Measurements from ENCODE around the gene AGBL1. TPM values are rescaled to one million over a fixed set of nuclear protein-coding genes. Genes with fewer than 3 reads are reported as not detected.

The AGBL1 gene
- total RNA-seq, 1 donor from 2014 or later = not detected

GRCh38 chr15:86278586-86278985, 198.9 kb downstream of the AGBL1 start:
- H3K27me3 Mint-ChIP-seq (ENCODE audit: unreplicated experiment) = no peaks in the 10 kb centered on the region
- TF ChIP-seq, protein P1, sequence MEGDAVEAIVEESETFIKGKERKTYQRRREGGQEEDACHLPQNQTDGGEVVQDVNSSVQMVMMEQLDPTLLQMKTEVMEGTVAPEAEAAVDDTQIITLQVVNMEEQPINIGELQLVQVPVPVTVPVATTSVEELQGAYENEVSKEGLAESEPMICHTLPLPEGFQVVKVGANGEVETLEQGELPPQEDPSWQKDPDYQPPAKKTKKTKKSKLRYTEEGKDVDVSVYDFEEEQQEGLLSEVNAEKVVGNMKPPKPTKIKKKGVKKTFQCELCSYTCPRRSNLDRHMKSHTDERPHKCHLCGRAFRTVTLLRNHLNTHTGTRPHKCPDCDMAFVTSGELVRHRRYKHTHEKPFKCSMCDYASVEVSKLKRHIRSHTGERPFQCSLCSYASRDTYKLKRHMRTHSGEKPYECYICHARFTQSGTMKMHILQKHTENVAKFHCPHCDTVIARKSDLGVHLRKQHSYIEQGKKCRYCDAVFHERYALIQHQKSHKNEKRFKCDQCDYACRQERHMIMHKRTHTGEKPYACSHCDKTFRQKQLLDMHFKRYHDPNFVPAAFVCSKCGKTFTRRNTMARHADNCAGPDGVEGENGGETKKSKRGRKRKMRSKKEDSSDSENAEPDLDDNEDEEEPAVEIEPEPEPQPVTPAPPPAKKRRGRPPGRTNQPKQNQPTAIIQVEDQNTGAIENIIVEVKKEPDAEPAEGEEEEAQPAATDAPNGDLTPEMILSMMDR (IDR thresholded peaks at IDR 0.05) = no peak

GRCh38 chr15:86284635-86285034, 205.0 kb downstream of the AGBL1 start:
- H3K27ac Mint-ChIP-seq (ENCODE audit: unreplicated experiment) = no peak overlapping the region
- H3K36me3 Mint-ChIP-seq (ENCODE audit: unreplicated experiment) = no peaks in the 10 kb centered on the region
- H3K9me3 Mint-ChIP-seq (ENCODE audit: unreplicated experiment) = peaks cover 6% of the 10 kb centered on the region
- no peak overlapping the region for H3K4me3 Mint-ChIP-seq (ENCODE audit: unreplicated experiment)
- no peaks in the 10 kb centered on the region for H3K27me3 Mint-ChIP-seq (ENCODE audit: unreplicated experiment)
- no peaks in the 10 kb centered on the region for H3K4me1 Mint-ChIP-seq (ENCODE audit: unreplicated experiment)
- DNase-seq (ENCODE audit: extremely low spot score, unreplicated experiment) = no peak
- TF ChIP-seq, protein P1 (IDR thresholded peaks at IDR 0.05) = no peak

More at GRCh38 chr15:86278586-86278985, 198.9 kb downstream of the AGBL1 start:
- Mint-ChIP-seq H3K36me3 (ENCODE audit: unreplicated experiment) (no peaks in the 10 kb centered on the region), H3K9me3 (ENCODE audit: unreplicated experiment) (no peaks in the 10 kb centered on the region), H3K27ac (ENCODE audit: unreplicated experiment) (no peak overlapping the region), H3K4me3 (ENCODE audit: unreplicated experiment) (no peak overlapping the region), H3K4me1 (ENCODE audit: unreplicated experiment) (no peaks in the 10 kb centered on the region)
- DNase-seq (ENCODE audit: extremely low spot score, unreplicated experiment) = no peak

GRCh38 chr15:86295511-86295910, 215.8 kb downstream of the AGBL1 start:
- H3K36me3 Mint-ChIP-seq (ENCODE audit: unreplicated experiment) = no peaks in the 10 kb centered on the region
- peaks cover 13% of the 10 kb centered on the region for H3K9me3 Mint-ChIP-seq (ENCODE audit: unreplicated experiment)
- no peak for DNase-seq (ENCODE audit: extremely low spot score, unreplicated experiment)
- H3K4me1 Mint-ChIP-seq (ENCODE audit: unreplicated experiment) = no peaks in the 10 kb centered on the region
- H3K27ac Mint-ChIP-seq (ENCODE audit: unreplicated experiment) = no peak overlapping the region
- H3K4me3 Mint-ChIP-seq (ENCODE audit: unreplicated experiment) = no peak overlapping the region
- no peaks in the 10 kb centered on the region for H3K27me3 Mint-ChIP-seq (ENCODE audit: unreplicated experiment)
- TF ChIP-seq, protein P1 (IDR thresholded peaks at IDR 0.05) = no peak

GRCh38 chr15:86296769-86297168, 217.1 kb downstream of the AGBL1 start:
- H3K4me1 Mint-ChIP-seq (ENCODE audit: unreplicated experiment) = no peaks in the 10 kb centered on the region

DNA sequence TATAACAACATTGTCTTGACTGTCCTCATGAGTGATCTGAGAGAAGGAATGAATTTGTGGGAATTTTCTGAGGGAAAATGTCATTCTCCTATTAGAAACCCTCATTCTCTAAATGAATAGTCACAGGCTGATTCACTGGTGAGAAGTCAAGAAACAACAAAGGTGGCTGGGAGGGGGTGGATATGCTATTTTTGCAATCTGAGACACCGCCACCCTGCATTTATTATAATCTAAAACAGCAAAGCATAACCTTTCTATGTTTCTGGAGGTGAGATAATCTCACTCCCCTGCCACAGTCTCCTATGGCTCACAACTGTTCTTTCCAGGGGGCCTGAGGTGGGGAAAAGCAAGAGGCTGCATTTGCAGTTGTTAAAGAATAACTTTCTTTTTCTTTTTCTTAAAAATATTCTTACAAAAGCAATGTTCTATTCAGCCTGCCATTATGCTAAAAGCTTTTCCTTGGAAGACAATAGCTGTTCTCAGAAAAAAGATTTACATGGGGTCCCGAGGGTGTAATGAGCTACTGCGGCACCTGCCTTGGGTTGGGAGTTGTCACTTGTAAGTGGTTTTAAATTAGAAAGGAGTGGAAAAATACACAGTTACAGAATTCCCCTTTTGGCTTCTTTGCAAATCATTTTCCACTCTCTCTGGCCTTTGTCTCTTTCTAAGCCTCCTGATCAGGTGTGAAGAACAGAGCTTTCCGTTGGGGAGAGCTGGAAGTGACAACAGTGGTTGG, 220.9 kb downstream of the AGBL1 start:
- DNase-seq (ENCODE audit: extremely low spot score, unreplicated experiment) = no peak
- TF ChIP-seq, protein P1 (IDR thresholded peaks at IDR 0.05) = no peak
- H3K4me1 Mint-ChIP-seq (ENCODE audit: unreplicated experiment) = no peaks in the 10 kb centered on the region

More at GRCh38 chr15:86296769-86297168, 217.1 kb downstream of the AGBL1 start:
- Mint-ChIP-seq H3K36me3 (ENCODE audit: unreplicated experiment) (no peaks in the 10 kb centered on the region), H3K27me3 (ENCODE audit: unreplicated experiment) (no peaks in the 10 kb centered on the region), H3K4me3 (ENCODE audit: unreplicated experiment) (no peak overlapping the region), H3K27ac (ENCODE audit: unreplicated experiment) (no peak overlapping the region), H3K9me3 (ENCODE audit: unreplicated experiment) (peaks cover 12% of the 10 kb centered on the region)
- TF ChIP-seq, protein P1 (IDR thresholded peaks at IDR 0.05) = no peak
- DNase-seq (ENCODE audit: extremely low spot score, unreplicated experiment) = no peak

More for the DNA sequence above, 220.9 kb downstream of the AGBL1 start:
- no peak overlapping the region for H3K27ac Mint-ChIP-seq (ENCODE audit: unreplicated experiment)
- no peak overlapping the region for H3K4me3 Mint-ChIP-seq (ENCODE audit: unreplicated experiment)
- H3K36me3 Mint-ChIP-seq (ENCODE audit: unreplicated experiment) = no peaks in the 10 kb centered on the region
- no peaks in the 10 kb centered on the region for H3K27me3 Mint-ChIP-seq (ENCODE audit: unreplicated experiment)
- no peaks in the 10 kb centered on the region for H3K9me3 Mint-ChIP-seq (ENCODE audit: unreplicated experiment)

Data from osteocyte (in vitro differentiated cells).